NT2/D1 (cell line): ENCODE measurements around the gene NSRP1.

Experiments used
- DNase-seq: peaks from one replicate; pipeline ENCODE4 v3.0.0-alpha.2; 2011; ENCODE audit warnings: low read depth, low spot score
- H3K27me3 ChIP-seq: 2 replicates; pipeline ENCODE4 v1.6.0; 2011; ENCODE audit warnings: mild to moderate bottlenecking; ENCODE audit not compliant: insufficient read length, insufficient read depth
- H3K36me3 ChIP-seq: 2 replicates; pipeline ENCODE4 v1.6.1; 2011; ENCODE audit warnings: mild to moderate bottlenecking, low read length, mixed read lengths; ENCODE audit not compliant: insufficient read depth, insufficient read length
- H3K4me1 ChIP-seq: 2 replicates; pipeline ENCODE4 v1.5.1; 2011; ENCODE audit not compliant: insufficient read depth, insufficient read length
- H3K4me3 ChIP-seq: 2 replicates; pipeline ENCODE4 v1.5.1; 2011; ENCODE audit warnings: low read depth; ENCODE audit not compliant: insufficient read length
- H3K9ac ChIP-seq: 2 replicates; pipeline ENCODE4 v1.6.0; 2011; ENCODE audit warnings: low read depth; ENCODE audit not compliant: insufficient read length
- H3K9me3 ChIP-seq: 2 replicates; pipeline ENCODE4 v1.5.1; 2011; ENCODE audit warnings: mild to moderate bottlenecking, low read length; ENCODE audit not compliant: insufficient read depth
- SUZ12 ChIP-seq: IDR thresholded peaks from 2 replicates; pipeline ENCODE4 v1.6.1; 2011; ENCODE audit not compliant: insufficient read length, insufficient read depth; ENCODE audit errors: extremely low read depth
- YY1 ChIP-seq: IDR thresholded peaks from 2 replicates; pipeline ENCODE4 v1.6.1; 2011; ENCODE audit not compliant: insufficient read length, insufficient read depth
- ZNF274 ChIP-seq: IDR thresholded peaks from 2 replicates; pipeline ENCODE4 v1.6.1; 2011; ENCODE audit warnings: mild to moderate bottlenecking, low read depth, low read length

NSRP1 gene

GRCh38 chr17:30165960-30166359, 49.3 kb downstream of the NSRP1 start:
- Histone ChIP-seq H3K4me1 (no peaks in the 10 kb centered on the region), H3K9me3 (no peaks in the 10 kb centered on the region), H3K36me3 (peaks cover 3% of the 10 kb centered on the region), H3K4me3 (no peak overlapping the region), H3K9ac (no peak overlapping the region), H3K27me3 (no peaks in the 10 kb centered on the region)
- DNase-seq = no peak
- TF ChIP-seq YY1 (no peak), ZNF274 (no peak), SUZ12 (no peak)

GRCh38 chr17:30170415-30170987, 53.9 kb downstream of the NSRP1 start:
- TF ChIP-seq YY1 (no peak), SUZ12 (no peak), ZNF274 (no peak)
- Histone ChIP-seq H3K36me3 (peaks cover 2% of the 10 kb centered on the region), H3K4me3 (no peak overlapping the region), H3K9me3 (no peaks in the 10 kb centered on the region), H3K9ac (no peak overlapping the region), H3K4me1 (no peaks in the 10 kb centered on the region), H3K27me3 (no peaks in the 10 kb centered on the region)
- DNase-seq = no peak

- Histone ChIP-seq H3K9me3 (no peaks in the 10 kb centered on the region), H3K27me3 (no peaks in the 10 kb centered on the region), H3K36me3 (peaks cover 2% of the 10 kb centered on the region), H3K9ac (no peak overlapping the region), H3K4me3 (no peak overlapping the region), H3K4me1 (no peaks in the 10 kb centered on the region)
- DNase-seq = no peak
- TF ChIP-seq ZNF274 (no peak), SUZ12 (no peak), YY1 (no peak)
Observed at GRCh38 chr17:30172560-30172959, 55.9 kb downstream of the NSRP1 start.

- TF ChIP-seq YY1 (no peak), SUZ12 (no peak), ZNF274 (no peak)
- Histone ChIP-seq H3K9me3 (no peaks in the 10 kb centered on the region), H3K27me3 (no peaks in the 10 kb centered on the region), H3K4me1 (no peaks in the 10 kb centered on the region), H3K36me3 (peaks cover 7% of the 10 kb centered on the region), H3K4me3 (no peak overlapping the region), H3K9ac (no peak overlapping the region)
- no peak for DNase-seq
Observed at GRCh38 chr17:30173649-30174048, 57.0 kb downstream of the NSRP1 start.

GRCh38 chr17:30174556-30174955, 57.9 kb downstream of the NSRP1 start:
- H3K36me3 ChIP-seq = peaks cover 16% of the 10 kb centered on the region
- H3K4me1 ChIP-seq = no peaks in the 10 kb centered on the region
- DNase-seq = no peak
- no peak overlapping the region for H3K4me3 ChIP-seq
- H3K27me3 ChIP-seq = no peaks in the 10 kb centered on the region
- no peaks in the 10 kb centered on the region for H3K9me3 ChIP-seq
- no peak overlapping the region for H3K9ac ChIP-seq
- TF ChIP-seq ZNF274 (no peak), SUZ12 (no peak), YY1 (no peak)

GRCh38 chr17:30176855-30177254, 60.2 kb downstream of the NSRP1 start:
- no peak for DNase-seq
- Histone ChIP-seq H3K27me3 (no peaks in the 10 kb centered on the region), H3K4me3 (no peak overlapping the region), H3K9ac (no peak overlapping the region), H3K9me3 (no peaks in the 10 kb centered on the region), H3K4me1 (no peaks in the 10 kb centered on the region), H3K36me3 (peaks cover 30% of the 10 kb centered on the region)
- TF ChIP-seq SUZ12 (no peak), YY1 (no peak), ZNF274 (no peak)

GRCh38 chr17:30186761-30187160, 70.1 kb downstream of the NSRP1 start:
- no peaks in the 10 kb centered on the region for H3K4me1 ChIP-seq
- DNase-seq = no peak
- H3K36me3 ChIP-seq = peaks cover 36% of the 10 kb centered on the region
- no peak overlapping the region for H3K9ac ChIP-seq
- no peaks in the 10 kb centered on the region for H3K27me3 ChIP-seq
- H3K4me3 ChIP-seq = no peak overlapping the region
- H3K9me3 ChIP-seq = no peaks in the 10 kb centered on the region
- TF ChIP-seq SUZ12 = no peak
- no peak for TF ChIP-seq YY1
- TF ChIP-seq ZNF274 = no peak
